Astrocyte of the cerebellum (primary cell): Measurements from ENCODE around the gene DOCK1.

Source experiments
- DNase-seq: peaks from one replicate; pipeline ENCODE4 v3.0.0-alpha.2; 2011; ENCODE audit warnings: low read depth
- H3K4me3 ChIP-seq: 2 replicates; pipeline ENCODE4 v1.5.1; 2011; ENCODE audit warnings: mild to moderate bottlenecking, low read depth, low read length, moderate library complexity
- in situ Hi-C: cut with HindIII; loops from 2 replicates; pipeline ENCODE4 v1.10.0; 2017; ENCODE audit warnings: low sequenced_read_pairs
- TF ChIP-seq, protein P1 (sequence below): IDR thresholded peaks from 2 replicates; pipeline ENCODE4 v1.5.1; 2012; ENCODE audit warnings: low read length, low read depth, moderate library complexity, mild to moderate bottlenecking; ENCODE audit errors: missing control alignments

Gene DOCK1

DNA sequence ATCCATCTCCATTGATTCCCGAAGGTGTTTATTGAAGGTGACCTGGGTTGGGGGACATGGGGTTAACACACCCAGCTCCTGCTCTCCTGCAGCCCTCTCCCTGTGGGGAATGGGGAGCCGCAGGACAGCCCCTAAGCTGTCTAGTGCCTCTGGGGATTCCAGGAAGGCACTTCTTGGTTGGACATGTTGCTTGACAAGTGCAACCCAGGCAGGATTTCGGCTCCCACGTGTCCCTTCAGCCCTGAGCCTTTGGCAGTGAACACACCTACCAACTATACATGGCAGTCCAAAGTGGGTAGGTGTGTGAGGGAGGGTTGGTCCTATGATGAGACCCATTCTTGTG lies 43.9 kb downstream of the DOCK1 start:
- no peak for DNase-seq
- in situ Hi-C loops = no loop called here
- TF ChIP-seq, protein P1, sequence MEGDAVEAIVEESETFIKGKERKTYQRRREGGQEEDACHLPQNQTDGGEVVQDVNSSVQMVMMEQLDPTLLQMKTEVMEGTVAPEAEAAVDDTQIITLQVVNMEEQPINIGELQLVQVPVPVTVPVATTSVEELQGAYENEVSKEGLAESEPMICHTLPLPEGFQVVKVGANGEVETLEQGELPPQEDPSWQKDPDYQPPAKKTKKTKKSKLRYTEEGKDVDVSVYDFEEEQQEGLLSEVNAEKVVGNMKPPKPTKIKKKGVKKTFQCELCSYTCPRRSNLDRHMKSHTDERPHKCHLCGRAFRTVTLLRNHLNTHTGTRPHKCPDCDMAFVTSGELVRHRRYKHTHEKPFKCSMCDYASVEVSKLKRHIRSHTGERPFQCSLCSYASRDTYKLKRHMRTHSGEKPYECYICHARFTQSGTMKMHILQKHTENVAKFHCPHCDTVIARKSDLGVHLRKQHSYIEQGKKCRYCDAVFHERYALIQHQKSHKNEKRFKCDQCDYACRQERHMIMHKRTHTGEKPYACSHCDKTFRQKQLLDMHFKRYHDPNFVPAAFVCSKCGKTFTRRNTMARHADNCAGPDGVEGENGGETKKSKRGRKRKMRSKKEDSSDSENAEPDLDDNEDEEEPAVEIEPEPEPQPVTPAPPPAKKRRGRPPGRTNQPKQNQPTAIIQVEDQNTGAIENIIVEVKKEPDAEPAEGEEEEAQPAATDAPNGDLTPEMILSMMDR = no peak
- H3K4me3 ChIP-seq = no peak overlapping the region

DNA sequence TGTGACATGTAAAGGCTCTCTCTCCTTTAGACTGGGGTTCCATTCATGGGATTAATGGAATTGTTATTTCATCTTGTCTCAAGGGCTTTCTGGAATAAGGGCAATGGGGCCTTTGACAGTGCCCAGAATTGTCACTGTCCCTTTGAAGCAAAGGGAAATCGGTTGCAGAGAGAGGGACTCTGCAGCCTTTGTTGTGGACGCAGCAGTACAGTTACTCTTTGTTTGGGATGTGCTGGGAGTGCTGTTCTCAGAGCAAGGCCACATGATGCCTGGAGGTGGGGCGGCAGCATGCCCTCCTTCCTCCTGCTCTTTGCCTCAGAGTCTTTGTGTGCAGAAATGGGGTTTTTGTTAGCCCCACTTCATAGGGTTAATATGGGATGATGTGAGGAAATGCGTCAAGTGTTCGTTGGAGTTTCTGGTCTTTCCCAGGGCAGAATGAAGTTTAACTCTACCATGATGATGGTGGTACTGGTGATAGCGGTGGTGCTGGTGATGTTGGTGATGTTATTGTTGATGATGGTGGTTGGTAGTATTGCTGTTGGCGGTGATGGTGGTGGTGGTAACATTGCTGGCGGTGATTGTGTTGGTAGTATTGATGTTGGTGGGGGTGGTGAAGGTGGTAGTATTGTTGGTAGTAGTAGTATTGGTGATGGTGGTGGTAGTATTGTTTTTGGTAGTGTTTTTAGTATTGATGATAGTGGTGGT lies 45.3 kb downstream of the DOCK1 start:
- in situ Hi-C loops = no loop called here
- no peak overlapping the region for H3K4me3 ChIP-seq
- DNase-seq = no peak
- TF ChIP-seq, protein P1 = no peak

DNA sequence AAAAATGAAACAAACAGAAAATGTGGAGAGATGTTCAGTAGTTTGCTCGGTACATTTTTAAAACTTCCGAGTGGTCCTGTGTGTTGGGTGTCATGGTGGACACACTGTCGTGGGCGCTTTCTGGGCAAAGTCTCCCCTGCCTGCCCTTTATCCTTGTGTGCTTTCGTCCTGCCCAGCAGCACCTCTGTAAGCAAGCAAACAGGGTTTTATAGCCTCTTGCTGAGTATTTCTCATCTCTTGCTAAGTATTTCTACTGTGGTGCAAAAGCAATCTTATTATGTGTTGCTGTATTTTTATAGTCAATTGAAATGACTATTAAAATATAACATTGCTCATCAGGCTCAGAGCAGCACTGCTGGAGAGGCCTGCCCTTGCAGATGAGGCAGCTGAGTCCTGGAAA lies 48.7 kb downstream of the DOCK1 start:
- H3K4me3 ChIP-seq = no peak overlapping the region
- no peak for DNase-seq
- in situ Hi-C loops = no loop called here
- TF ChIP-seq, protein P1 = no peak

DNA sequence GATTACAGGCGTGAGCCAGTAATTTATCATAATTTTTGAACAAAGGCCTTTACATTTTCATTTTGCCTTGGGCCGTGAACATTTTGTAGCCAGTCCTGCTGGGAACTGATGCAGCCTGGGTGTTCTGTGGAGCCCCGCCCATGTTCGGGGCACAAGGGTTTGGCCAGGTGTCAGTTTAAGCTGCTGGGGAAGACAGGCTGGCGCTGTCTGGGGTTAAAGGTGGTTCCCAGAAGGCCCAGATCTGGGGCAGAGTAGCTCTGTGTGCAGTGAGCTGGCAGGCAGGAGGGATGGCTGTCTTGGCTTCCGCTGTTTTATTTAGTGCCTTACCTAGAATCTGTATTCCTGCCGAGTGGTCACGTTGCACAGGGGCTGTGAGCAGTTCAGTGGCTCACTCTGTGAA lies 50.2 kb downstream of the DOCK1 start:
- TF ChIP-seq, protein P1 = no peak
- DNase-seq = no peak
- in situ Hi-C loops = no loop called here
- H3K4me3 ChIP-seq = no peak overlapping the region

DNA sequence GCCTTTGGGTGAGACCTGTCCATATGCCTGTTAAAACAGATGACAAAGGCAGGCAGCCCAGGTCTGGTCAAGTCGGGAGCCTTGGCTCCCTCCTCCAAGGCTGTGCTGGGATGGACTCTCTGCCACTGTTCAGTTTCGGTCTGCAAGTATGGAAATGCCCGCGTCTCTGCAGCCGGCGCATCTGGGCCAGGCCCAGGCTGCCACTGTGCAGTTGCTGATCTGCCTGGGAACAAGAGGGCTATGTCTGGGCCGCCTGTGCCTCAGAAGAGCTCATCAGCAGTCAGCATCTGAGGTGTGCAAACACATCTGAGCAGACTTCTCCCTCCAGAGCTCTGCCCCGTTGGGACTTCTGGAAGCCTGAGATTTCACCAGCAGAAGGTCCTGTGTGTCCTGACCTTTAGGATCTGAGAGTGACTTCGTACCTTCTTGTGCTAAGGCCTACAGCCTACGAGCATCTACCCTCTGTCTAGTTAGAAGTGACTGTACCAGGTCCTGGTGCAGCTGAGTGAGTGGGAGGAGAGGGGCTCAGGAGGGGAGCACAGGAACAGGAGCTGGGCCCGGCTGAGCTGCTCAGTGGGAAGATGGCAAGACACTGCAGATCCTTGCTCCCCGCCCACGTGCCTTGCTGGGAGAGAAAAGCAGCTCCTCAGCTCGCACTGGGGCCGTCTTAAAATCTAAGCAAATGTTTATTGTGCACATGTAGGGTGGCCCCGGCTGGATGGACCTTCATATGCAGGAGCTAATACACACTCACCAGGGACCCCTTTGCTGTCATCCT lies 50.9 kb downstream of the DOCK1 start:
- H3K4me3 ChIP-seq = no peak overlapping the region
- DNase-seq = no peak
- TF ChIP-seq, protein P1 = no peak
- in situ Hi-C loops = no loop called here

DNA sequence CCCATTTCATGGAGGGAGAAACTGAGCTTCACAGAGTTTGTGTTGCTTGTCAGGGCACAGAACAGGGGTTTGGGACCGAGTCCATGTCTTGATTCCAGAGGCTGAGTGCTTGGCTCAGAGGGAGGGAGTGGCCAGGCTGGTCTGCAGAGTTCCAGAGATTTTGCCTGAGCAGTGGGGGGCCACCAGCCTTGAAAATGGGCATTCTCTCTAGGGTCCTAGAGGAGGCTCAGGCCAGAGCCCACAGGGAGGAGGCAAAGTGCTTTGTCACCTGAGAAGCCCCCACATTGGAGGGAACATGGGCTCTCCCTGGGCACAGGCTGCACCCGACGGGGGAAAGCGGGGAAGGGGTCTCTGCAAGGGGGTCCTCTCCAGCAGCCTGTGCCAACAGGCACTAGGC lies 51.5 kb downstream of the DOCK1 start:
- H3K4me3 ChIP-seq = no peak overlapping the region
- TF ChIP-seq, protein P1 = no peak
- in situ Hi-C loops = no loop called here
- DNase-seq = no peak
